Measurements from ENCODE around the gene BATF2.

BATF2 gene

GRCh38 chr11:64954201-64954600, 42.6 kb downstream of the BATF2 start:
- no peak for DNase-seq (ENCODE audit: insufficient read length)
- TF ChIP-seq TAF1 (IDR thresholded peaks at IDR 0.05; ENCODE audit: borderline replicate concordance, low read depth, low read length) (no peak), POLR2AphosphoS5 (IDR thresholded peaks at IDR 0.05; ENCODE audit: low read depth, low read length) (no peak), POLR2A (IDR thresholded peaks at IDR 0.05; ENCODE audit: low read depth, low read length) (no peak)
- FAIRE-seq, result no peak

- no peak for DNase-seq (ENCODE audit: insufficient read length)
- TF ChIP-seq POLR2AphosphoS5 (IDR thresholded peaks at IDR 0.05; ENCODE audit: low read depth, low read length), result no peak
- no peak for TF ChIP-seq TAF1 (IDR thresholded peaks at IDR 0.05; ENCODE audit: borderline replicate concordance, low read depth, low read length)
- TF ChIP-seq POLR2A (IDR thresholded peaks at IDR 0.05; ENCODE audit: low read depth, low read length), result no peak
- no peak for FAIRE-seq
These were observed 45.2 kb downstream of the BATF2 start for GRCh38 chr11:64951529-64951928.

- FAIRE-seq, result no peak
- DNase-seq (ENCODE audit: insufficient read length), result no peak
- TF ChIP-seq POLR2A (IDR thresholded peaks at IDR 0.05; ENCODE audit: low read depth, low read length), result no peak
- no peak for TF ChIP-seq POLR2AphosphoS5 (IDR thresholded peaks at IDR 0.05; ENCODE audit: low read depth, low read length)
- no peak for TF ChIP-seq TAF1 (IDR thresholded peaks at IDR 0.05; ENCODE audit: borderline replicate concordance, low read depth, low read length)
These were observed 49.5 kb downstream of the BATF2 start for GRCh38 chr11:64947208-64947814.

All from GM12892 (cell line).